ENCODE measurements around the gene SIN3A.

DNA sequence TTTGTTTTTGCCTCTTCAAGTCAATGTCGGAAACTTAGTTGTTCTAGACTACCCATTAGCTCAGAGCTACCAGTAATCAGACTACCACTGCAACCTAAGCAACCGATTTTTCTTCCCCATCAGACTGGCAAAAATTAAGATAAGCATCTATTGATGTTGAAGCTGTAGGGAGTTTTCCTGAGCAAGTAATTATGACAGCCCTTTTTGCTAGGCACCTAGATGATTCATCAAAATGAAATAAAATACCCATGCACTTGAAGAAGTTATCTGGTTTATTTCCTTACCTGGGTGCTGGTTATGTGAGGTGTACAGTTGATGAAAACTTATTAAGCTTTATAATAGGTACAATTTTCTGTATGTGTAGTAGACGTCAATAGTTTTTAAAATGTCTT is 116.2 kb downstream of the SIN3A start:
- TF ChIP-seq, protein P1, sequence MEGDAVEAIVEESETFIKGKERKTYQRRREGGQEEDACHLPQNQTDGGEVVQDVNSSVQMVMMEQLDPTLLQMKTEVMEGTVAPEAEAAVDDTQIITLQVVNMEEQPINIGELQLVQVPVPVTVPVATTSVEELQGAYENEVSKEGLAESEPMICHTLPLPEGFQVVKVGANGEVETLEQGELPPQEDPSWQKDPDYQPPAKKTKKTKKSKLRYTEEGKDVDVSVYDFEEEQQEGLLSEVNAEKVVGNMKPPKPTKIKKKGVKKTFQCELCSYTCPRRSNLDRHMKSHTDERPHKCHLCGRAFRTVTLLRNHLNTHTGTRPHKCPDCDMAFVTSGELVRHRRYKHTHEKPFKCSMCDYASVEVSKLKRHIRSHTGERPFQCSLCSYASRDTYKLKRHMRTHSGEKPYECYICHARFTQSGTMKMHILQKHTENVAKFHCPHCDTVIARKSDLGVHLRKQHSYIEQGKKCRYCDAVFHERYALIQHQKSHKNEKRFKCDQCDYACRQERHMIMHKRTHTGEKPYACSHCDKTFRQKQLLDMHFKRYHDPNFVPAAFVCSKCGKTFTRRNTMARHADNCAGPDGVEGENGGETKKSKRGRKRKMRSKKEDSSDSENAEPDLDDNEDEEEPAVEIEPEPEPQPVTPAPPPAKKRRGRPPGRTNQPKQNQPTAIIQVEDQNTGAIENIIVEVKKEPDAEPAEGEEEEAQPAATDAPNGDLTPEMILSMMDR (conservative IDR thresholded peaks at IDR 0.05; ENCODE audit: low read depth, low read length) = no peak
- no peak for TF ChIP-seq EZH2 (IDR thresholded peaks at IDR 0.05; ENCODE audit: borderline replicate concordance, low read depth, low read length, poor library complexity, severe bottlenecking)
